RWPE2 (cell line): Measurements from ENCODE around the gene PLEKHJ1.

Experiments
- ATAC-seq: fragments of 200-7000 bp; cut with Tn5 transposase; 3 replicates; pipeline ENCODE4 v1.9.1; 2021; ENCODE audit warnings: low read depth
- DNase-seq: peaks from one replicate; pipeline ENCODE4 v3.0.0-alpha.2; 2020; ENCODE audit warnings: low spot score
- H3K27ac ChIP-seq: fragments of 450-650 bp; 2 replicates; pipeline ENCODE4 v1.5.1; 2017; ENCODE audit warnings: mild to moderate bottlenecking; ENCODE audit not compliant: poor library complexity, severe bottlenecking
- H3K27me3 ChIP-seq: fragments of 250-450 bp; sonication (Bioruptor Pico); 2 replicates; pipeline ENCODE4 v1.5.1; 2021; ENCODE audit warnings: mild to moderate bottlenecking, moderate library complexity; ENCODE audit not compliant: insufficient read depth, poor library complexity, severe bottlenecking
- H3K36me3 ChIP-seq: fragments of 250-450 bp; sonication (Bioruptor Pico); 2 replicates; pipeline ENCODE4 v1.5.1; 2020; ENCODE audit warnings: low read depth, mild to moderate bottlenecking, moderate library complexity
- H3K4me1 ChIP-seq: fragments of 250-450 bp; sonication (Bioruptor Pico); 2 replicates; pipeline ENCODE4 v1.5.1; 2021; ENCODE audit warnings: mild to moderate bottlenecking, moderate library complexity; ENCODE audit not compliant: insufficient read depth, poor library complexity, severe bottlenecking
- H3K4me3 ChIP-seq: fragments of 250-450 bp; sonication (Bioruptor Pico); 2 replicates; pipeline ENCODE4 v1.5.1; 2021; ENCODE audit warnings: mild to moderate bottlenecking, moderate library complexity; ENCODE audit not compliant: severe bottlenecking
- H3K9me3 ChIP-seq: fragments of 250-450 bp; sonication (Bioruptor Pico); 2 replicates; pipeline ENCODE4 v1.5.1; 2021; ENCODE audit warnings: mild to moderate bottlenecking, moderate library complexity; ENCODE audit not compliant: severe bottlenecking
- TF ChIP-seq, protein P1 (sequence below): fragments of 450-650 bp; IDR thresholded peaks from one replicate; pipeline ENCODE4 v1.5.1; 2017; ENCODE audit warnings: mild to moderate bottlenecking, moderate library complexity; ENCODE audit not compliant: poor library complexity, severe bottlenecking

Gene PLEKHJ1

DNA sequence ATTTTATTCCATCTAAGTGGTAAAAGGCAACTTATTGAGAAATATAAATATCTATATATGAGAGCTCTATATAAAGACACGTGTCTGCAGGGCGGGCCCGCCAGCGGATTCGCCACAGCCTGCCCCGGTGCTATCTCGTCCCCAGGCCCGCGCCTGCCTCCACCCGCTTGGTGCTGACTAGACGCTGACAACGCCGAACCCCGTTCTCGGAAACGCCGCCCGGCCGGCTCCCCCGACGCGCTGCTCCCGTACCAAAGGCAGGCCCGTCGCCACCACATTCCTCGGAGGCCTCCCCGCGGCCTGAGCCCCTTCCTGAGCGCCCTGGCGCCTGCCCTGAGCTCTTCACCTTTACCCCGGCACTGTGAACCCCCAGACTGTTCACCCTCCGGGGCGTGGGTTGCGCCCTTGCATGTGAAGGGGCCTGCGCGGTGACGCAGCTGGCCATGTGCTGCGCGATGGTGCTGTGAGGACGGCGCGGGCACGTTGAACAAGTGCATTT, 6.0 kb downstream of the PLEKHJ1 start:
- TF ChIP-seq, protein P1, sequence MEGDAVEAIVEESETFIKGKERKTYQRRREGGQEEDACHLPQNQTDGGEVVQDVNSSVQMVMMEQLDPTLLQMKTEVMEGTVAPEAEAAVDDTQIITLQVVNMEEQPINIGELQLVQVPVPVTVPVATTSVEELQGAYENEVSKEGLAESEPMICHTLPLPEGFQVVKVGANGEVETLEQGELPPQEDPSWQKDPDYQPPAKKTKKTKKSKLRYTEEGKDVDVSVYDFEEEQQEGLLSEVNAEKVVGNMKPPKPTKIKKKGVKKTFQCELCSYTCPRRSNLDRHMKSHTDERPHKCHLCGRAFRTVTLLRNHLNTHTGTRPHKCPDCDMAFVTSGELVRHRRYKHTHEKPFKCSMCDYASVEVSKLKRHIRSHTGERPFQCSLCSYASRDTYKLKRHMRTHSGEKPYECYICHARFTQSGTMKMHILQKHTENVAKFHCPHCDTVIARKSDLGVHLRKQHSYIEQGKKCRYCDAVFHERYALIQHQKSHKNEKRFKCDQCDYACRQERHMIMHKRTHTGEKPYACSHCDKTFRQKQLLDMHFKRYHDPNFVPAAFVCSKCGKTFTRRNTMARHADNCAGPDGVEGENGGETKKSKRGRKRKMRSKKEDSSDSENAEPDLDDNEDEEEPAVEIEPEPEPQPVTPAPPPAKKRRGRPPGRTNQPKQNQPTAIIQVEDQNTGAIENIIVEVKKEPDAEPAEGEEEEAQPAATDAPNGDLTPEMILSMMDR: no peak
- Histone ChIP-seq H3K36me3 (peaks cover 55% of the 10 kb centered on the region), H3K27me3 (no peaks in the 10 kb centered on the region), H3K4me3 (no peak overlapping the region), H3K9me3 (no peaks in the 10 kb centered on the region), H3K4me1 (no peaks in the 10 kb centered on the region), H3K27ac (no peak overlapping the region)
- ATAC-seq: no peak
- no peak for DNase-seq

DNA sequence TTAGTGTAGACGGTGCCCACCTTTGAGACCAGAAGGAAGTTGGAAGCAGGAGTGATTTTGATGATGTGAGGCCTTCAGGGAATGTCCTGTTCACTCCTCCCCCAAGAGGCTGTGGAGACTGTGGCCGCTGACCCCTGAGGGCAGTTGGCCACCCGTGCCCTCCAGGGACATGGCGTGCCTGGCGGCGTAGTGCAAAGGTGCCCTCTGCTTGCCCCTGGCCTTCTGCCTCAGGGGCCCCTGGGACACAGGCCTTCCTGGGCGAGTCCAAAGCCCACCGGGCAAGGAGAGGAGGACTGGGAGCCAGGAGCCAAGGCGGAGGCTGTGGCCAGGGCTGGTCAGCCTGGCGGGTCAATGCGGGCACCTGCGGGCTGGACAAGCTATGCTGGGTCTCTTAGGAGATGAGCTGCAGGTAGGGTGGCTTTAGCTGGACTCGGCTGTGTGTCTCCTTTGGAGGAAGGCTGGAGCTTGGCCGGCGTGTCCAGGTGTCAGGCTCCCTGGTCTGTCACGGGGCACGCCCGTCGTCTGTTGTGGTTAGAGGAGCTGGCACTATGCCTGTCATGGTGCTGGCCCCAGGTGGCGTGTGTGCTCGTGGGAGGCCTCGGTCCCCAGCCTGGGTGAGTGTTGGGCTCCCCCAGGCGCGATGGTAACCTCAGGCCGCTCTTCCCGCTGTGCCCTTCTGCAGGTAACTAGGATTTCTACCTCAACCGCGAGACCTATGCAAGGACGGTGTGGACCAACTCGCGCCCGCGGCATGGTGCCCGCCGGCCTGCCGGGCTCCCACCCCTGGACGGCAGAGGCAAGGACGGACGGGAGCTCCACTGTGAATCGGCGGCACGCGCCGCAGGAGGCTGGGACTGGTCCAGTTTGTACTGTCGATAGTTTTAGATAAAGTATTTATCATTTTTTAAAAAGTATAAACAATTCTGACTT, 6.8 kb downstream of the PLEKHJ1 start:
- H3K4me3 ChIP-seq: no peak overlapping the region
- H3K4me1 ChIP-seq: no peaks in the 10 kb centered on the region
- DNase-seq (no peak), ATAC-seq (no peak)
- H3K27ac ChIP-seq: no peak overlapping the region
- TF ChIP-seq, protein P1: no peak
- H3K27me3 ChIP-seq: no peaks in the 10 kb centered on the region
- H3K36me3 ChIP-seq: peaks cover 53% of the 10 kb centered on the region
- no peaks in the 10 kb centered on the region for H3K9me3 ChIP-seq

DNA sequence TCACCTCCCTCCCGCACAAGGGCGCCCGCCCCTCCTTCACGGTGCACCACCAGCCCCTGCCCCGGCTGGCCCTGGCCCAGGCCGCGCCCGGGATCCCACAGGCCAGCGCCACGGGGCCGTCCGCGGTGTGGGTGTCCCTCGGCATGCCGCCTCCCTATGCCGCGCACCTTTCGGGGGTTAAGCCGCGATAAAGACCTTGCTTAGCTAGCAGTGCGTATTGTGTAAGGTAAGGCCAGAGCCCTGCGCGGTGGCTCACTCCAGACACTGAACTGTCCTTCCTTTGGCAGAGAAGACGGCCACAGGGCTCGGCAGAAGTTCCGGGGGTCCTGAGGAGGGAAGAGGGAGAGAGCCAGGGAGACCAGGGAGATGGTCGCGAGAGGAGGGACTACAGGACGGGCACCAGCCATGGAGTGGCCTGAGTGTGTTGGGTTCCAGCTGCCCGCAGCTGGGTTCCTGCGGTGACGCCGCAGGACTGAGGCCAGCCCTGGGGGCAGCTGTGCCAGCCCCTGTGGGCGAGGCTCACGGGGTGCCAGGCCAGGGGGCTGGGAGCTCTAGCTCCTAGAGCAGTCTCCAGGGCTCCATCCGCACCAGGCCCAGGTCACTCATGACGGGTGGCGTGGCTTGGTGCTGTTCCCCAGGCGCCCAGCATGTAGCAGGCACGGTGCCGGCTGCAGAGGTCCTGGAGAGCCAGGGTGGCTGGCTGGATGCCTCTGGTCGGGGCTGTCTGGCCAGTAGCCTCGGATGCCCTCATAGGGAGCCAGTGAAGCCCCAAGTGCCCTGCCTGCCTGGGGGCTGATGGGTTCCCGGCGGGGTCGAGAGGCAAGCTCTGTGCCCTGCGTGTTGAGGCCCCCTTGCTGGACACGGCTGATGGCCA, 7.7 kb downstream of the PLEKHJ1 start:
- Histone ChIP-seq H3K27me3 (no peaks in the 10 kb centered on the region), H3K36me3 (peaks cover 43% of the 10 kb centered on the region), H3K4me3 (no peak overlapping the region), H3K4me1 (no peaks in the 10 kb centered on the region), H3K27ac (no peak overlapping the region), H3K9me3 (no peaks in the 10 kb centered on the region)
- TF ChIP-seq, protein P1: no peak
- DNase-seq: no peak
- no peak for ATAC-seq

DNA sequence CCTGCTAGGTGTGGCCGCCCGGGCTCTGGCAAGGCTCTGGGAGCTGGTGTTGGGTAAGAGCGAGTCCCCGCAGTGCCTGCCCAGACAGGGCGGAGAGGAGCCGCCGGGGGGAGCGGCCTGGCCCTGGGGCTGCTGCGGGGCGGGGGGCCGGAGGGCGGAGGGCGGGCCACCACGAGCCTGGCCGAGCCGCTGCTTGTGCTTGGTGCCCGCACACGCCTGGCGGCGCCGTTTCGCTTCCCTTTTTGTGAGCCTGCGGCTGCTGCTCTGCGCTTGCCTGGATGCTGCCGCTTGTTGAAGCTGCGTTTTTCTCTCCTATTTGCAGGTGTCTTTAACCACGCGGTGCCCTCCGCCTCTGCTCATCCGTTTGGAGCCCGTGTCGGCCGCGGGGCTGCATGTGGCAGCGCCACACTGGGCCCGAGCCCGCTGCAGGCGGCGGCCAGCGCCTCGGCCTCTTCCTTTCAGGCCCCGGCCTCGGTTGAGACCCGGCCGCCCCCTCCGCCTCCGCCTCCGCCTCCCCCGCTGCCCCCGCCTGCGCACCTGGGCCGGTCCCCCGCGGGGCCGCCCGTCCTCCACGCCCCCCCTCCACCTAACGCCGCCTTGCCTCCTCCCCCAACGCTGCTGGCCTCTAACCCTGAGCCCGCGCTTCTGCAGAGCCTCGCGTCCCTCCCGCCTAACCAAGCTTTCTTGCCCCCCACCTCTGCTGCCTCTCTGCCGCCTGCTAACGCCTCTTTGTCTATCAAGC, 8.5 kb downstream of the PLEKHJ1 start:
- no peak for ATAC-seq
- no peaks in the 10 kb centered on the region for H3K9me3 ChIP-seq
- H3K4me3 ChIP-seq: no peak overlapping the region
- H3K36me3 ChIP-seq: peaks cover 37% of the 10 kb centered on the region
- no peaks in the 10 kb centered on the region for H3K4me1 ChIP-seq
- TF ChIP-seq, protein P1: no peak
- H3K27ac ChIP-seq: no peak overlapping the region
- no peaks in the 10 kb centered on the region for H3K27me3 ChIP-seq
- DNase-seq: no peak
